ENCODE data around the gene PRMT6.

Gene PRMT6

GRCh38 chr1:107095647-107096046 lies 39.2 kb downstream of the PRMT6 start:
- no peak for DNase-seq

- DNase-seq, result no peak
Observed at GRCh38 chr1:107096690-107097089, 40.2 kb downstream of the PRMT6 start.

- no peak for DNase-seq
Observed at GRCh38 chr1:107098961-107099360, 42.5 kb downstream of the PRMT6 start.

- no peak for DNase-seq
Observed at GRCh38 chr1:107100331-107100984, 44.0 kb downstream of the PRMT6 start.

GRCh38 chr1:107105914-107106313 lies 49.4 kb downstream of the PRMT6 start:
- no peak for DNase-seq

Measured in CD4-positive, alpha-beta T cell treated with Interleukin-21 for 1 hour (primary cell).